ENCODE data around the gene LPP. TPM values are rescaled to one million over a fixed set of nuclear protein-coding genes. Genes with fewer than 3 reads are reported as not detected.

The LPP gene
- total RNA-seq, 1 donor from 2014 or later: 93.9 TPM

DNA sequence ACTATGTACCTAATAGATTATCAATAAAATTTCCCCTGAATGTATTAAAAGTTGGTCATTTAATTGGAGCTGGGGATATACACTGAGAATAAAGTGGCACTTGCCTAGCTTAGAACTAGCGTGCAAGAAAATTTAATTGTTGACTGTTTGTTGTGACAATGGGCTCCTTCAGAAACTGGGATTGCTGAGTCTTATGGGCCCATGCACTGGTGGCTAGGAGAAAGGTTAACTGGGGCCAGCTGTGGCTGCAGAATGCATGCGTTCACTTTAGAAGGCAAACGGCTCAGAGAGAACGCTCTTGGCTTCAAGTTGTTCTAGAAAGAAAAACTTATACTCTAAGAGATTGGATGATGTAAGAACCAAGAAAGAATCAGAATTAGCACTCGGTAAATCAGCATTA, 18.7 kb upstream of the LPP start:
- TF ChIP-seq CTCF (conservative IDR thresholded peaks at IDR 0.05; ENCODE audit: low read depth, low read length): no peak
- H3K4me3 ChIP-seq (ENCODE audit: low read depth, low read length): no peak overlapping the region
- DNase-seq (ENCODE audit: low read depth): no peak

- no peak overlapping the region for H3K4me3 ChIP-seq (ENCODE audit: low read depth, low read length)
- DNase-seq (ENCODE audit: low read depth): no peak
- TF ChIP-seq CTCF (conservative IDR thresholded peaks at IDR 0.05; ENCODE audit: low read depth, low read length): no peak
These were observed 16.9 kb upstream of the LPP start for GRCh38 chr3:188137051-188137450.

DNA sequence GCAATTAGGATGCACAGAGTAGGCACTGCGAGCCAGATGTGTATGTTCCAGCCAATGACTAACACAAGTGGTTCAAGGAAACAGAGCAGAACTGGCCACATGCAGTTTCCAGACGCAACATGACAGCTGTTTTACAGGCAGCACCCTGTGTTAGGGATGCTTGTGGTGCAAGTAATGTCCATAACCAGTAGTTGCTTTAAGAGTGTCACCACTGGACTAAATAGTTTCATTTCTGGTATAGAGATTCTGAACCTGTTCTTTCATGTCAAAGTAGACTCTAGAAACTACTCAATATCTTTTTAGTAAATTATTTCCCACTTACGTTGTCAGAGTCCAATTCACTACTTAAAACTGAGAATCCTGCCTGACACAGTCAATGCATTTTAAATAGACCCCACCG, 14.5 kb upstream of the LPP start:
- no peak for TF ChIP-seq CTCF (conservative IDR thresholded peaks at IDR 0.05; ENCODE audit: low read depth, low read length)
- no peak for DNase-seq (ENCODE audit: low read depth)
- no peak overlapping the region for H3K4me3 ChIP-seq (ENCODE audit: low read depth, low read length)

DNA sequence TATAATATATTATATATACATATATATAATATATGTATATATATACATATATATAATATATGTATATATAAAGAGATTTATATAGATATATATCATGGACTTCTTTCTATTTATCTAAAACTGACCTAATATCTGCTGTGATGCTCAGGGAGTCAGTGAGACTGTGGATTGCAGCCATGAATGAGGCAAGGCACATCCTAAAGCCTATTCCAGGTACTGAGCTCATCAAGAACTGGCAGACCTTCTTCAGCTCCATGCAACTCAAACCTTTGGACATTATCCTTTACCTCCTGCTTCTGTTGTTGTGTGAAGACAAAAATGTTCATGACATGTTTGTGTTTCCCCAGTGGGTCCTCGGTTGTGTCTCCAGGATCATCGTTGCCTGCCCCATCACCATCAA, 7.7 kb upstream of the LPP start:
- no peak for TF ChIP-seq CTCF (conservative IDR thresholded peaks at IDR 0.05; ENCODE audit: low read depth, low read length)
- no peak for DNase-seq (ENCODE audit: low read depth)
- H3K4me3 ChIP-seq (ENCODE audit: low read depth, low read length): no peak overlapping the region

DNA sequence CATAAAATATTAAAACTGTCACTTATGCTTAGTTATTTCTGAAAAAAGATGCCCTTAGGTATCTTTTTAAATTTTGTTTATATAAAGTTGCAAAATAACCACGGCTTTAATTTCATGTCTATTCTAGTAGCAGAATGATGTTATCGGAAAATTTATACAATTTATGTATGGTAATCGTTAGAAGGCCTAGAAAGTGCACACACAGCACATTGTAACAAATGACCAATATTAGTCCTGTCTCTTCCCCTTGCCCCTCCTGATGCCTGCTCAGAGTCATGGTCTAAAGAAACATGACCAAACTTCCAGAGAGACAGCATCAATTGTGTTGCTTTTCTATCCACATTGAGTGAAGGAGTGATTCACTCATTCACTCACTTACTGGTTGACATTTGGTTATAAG, 6.2 kb upstream of the LPP start:
- DNase-seq (ENCODE audit: low read depth): no peak
- H3K4me3 ChIP-seq (ENCODE audit: low read depth, low read length): no peak overlapping the region
- no peak for TF ChIP-seq CTCF (conservative IDR thresholded peaks at IDR 0.05; ENCODE audit: low read depth, low read length)

- no peak for TF ChIP-seq CTCF (conservative IDR thresholded peaks at IDR 0.05; ENCODE audit: low read depth, low read length)
- H3K4me3 ChIP-seq (ENCODE audit: low read depth, low read length): no peak overlapping the region
- DNase-seq (ENCODE audit: low read depth): no peak
These were observed 5.6 kb upstream of the LPP start for GRCh38 chr3:188148318-188148717.

GRCh38 chr3:188149587-188149986, 4.4 kb upstream of the LPP start:
- no peak for TF ChIP-seq CTCF (conservative IDR thresholded peaks at IDR 0.05; ENCODE audit: low read depth, low read length)
- H3K4me3 ChIP-seq (ENCODE audit: low read depth, low read length): no peak overlapping the region
- DNase-seq (ENCODE audit: low read depth): no peak
